DMS153 (cell line): ENCODE data around the gene KYNU.
"Not testable (repeated sequence)": the region's sequence is repeated elsewhere in the genome, so short reads cannot be mapped to it uniquely, and the experiment has no call there.

Experiments
- DNase-seq: peaks from one replicate; lab custom pipeline; 2025; lab: John Stamatoyannopoulos, UW

The KYNU gene

DNA sequence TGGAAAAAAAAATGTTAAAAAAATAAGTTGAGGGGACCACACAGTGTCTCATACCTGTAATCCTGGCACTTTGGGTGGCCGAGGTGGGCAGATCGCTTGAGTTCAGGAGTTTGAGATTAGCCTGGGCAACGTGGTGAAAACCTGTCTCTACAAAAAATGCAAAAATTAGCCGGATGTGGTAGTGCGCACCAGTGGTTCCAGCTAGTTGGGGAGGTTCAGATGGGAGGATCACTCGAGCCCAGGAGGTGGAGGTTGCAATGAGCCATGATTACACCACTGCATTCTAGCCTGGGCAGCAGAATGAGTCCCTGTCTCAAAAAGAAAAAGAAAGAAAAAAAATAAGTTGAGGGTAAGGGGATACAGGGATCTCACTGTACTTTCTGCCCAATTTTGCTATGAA lies 6.1 kb upstream of the KYNU start:
- DNase-seq = no peak

DNA sequence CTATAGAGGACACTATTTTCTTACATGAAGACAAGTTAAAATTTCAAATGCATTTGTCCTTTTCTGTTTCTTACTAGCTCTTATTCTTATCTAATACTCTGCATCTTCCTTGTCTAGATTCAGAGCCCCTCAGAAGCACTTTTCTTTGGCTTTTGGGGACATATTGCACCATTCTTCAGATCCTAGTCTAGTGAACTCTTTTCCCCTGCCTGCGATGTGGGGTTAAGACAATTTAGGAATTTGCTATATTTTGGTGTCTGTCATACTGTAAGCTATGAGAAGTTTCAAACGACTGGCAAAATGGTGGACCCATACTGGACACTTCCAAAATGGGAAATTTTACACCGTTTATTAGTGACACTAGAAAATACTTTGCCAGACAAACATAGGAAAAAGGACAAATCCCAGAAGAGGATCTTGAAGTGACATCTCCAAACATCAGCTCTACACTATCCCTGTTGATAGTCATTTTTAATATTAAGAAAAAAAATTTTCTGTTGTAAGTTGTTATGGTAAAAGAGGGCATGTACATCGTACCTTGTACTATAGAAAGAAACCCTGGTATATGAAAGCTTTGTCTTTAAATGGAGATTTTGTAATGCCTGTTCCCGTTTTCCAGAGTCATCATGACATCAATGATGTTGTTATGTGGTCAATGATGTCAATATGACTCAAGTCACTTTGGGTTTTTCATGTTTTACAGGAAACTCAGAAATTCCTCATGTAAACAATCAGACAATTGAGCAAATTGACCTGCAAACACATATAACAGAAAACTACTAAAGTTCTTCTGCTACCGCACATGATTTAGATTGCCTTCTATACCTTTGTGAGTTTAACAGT lies 4.4 kb upstream of the KYNU start:
- DNase-seq = no peak

DNA sequence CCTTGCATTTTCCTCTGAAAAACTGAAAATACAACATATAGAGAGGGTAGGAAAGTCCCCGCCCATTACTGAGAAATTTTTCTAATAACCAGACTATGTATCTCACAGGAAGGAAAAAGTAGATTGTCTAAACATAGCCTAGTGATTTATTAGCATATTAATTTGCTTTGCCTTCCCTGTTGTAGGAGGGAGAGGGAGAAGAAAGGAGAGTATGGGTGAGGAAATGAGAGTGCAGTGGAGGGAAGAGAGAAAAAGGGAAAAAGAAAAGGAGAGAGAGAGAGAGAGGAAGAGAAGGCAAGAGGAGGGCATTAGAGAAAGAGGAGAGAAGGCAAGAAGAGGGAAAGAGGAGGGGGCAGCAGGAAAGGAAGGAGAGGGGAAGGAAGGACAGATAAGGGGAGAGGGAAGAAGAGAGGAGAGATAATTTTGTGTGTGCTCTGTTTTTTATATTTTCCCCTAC lies 3.6 kb upstream of the KYNU start:
- no peak for DNase-seq

DNA sequence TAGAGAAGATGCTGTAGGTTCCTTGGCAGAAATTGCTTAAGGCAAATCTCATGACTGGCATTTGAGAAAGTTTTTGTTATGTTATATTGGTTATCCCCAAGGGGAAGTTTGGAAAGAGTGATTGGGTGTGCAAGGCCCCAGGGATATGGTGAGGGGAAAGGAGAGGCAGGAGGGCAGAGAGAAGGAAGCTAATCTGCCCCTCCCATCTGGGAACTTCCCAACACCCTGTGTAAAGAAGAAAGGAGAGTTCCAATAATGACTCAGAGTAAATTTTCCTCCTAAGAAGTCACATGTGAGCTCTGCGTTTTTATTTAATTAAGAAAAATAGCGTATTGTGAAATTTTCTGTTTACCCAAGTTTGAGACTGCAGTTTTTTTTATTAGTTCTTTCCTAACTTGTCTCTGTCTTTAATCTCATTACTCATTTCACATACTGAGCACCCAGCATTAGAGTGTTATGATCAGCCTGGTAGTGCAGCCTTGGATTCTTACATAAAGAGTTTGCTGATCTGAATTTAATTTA lies 3.1 kb upstream of the KYNU start:
- no peak for DNase-seq

DNA sequence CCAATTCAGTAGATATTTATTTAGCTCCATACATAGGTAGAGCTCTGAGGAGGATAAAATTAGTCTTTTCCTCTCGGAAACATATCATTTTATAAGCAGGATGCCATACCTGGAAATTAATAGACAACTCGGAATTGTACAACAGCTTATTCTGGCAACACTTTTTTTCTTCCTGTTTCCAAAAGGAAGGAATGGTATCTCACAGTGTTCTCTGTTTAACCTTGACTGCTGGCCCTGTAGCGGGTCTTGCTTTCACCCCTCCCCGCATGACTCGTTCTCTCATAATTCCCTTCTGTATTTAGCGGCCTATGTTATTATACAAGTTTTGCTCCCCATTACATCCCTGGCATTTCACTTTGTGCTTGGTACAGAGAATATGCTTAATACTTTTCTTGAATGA lies 2.5 kb upstream of the KYNU start:
- DNase-seq = no peak

DNA sequence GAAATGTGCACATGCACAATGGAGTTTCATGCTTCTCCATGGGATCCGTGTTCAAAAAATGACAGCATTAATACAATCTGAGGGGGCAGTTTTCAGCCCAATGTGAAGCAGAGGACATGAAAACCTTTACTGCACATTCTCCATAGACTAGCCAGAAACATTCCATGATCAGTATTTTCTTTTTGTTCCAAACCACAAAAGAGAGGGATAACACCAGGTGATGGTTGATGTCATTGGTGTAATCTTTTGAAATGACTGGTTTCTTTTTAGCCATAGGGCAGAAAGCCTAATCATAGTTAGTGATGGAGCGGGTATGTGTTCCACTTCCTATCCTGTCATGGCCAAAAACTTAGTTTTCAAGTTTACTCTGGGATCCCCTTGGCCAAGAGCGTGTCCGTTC lies 1.8 kb upstream of the KYNU start:
- no peak for DNase-seq

DNA sequence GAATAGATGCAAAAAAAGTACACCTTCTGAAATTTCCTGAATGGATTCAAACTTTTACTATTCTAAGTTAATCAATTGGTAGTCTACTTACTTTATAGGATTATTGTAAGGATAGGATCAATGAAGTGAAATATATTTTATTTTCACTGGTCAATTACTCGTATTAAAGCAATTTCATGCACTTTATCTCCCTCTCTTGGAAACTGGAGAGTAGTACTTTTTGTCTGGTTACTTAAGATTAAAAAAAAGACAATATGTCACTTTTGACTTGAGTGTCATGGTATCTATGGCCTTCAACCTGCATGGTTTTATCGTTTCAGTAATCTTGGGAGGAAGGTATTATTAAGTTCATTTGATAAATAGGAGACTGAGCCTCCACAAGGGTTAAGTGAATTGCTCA lies 1.0 kb upstream of the KYNU start:
- DNase-seq = no peak

DNA sequence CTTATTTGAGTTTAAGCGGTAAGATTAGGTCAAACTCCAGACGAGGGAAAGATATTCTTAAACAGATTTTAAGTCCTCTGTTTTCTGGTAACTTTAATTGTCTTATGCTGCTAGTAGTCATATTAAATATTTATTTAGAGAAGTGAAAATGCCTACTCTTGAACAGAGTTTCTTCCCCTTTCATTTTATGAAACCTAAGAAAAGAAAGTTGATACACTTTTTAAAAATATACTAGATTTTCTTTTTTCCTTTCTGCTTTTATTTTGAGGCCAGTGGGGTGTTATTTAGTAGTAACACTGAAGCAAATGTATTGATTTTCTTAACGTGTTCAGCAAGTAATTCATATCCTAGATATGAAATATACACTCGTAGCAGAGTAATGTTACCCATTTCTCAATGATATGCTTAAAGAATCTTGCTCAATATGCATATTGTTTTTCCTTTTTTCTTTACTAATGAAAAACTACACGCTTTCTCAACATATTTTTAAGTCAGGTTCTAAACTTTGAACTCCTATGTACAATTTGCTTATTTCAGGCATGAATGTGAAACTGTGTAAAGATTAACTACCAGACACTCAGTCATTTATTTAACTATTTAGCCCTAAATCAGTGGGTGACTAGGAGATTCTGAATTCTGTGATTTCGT lies 691 bp downstream of the KYNU start:
- no peak for DNase-seq

DNA sequence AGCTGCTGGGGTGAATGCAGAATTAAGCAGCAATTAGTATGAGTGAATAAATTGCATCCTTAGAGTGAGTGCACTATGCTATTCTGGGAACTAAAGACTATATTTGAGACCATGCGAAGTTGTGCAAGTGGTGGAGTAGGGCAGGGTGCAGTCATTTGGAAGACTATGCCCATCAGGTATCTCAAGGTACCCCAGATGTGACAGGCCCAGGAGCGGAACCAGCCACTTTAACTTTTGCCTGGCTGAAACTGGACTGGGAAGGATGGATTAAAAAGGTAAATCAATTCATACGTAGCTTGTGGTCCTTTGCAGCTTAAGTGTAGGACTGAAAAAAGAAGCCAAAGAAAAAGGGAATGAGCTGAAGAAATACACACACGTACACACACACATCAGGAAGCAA lies 1.7 kb downstream of the KYNU start:
- DNase-seq = no peak

DNA sequence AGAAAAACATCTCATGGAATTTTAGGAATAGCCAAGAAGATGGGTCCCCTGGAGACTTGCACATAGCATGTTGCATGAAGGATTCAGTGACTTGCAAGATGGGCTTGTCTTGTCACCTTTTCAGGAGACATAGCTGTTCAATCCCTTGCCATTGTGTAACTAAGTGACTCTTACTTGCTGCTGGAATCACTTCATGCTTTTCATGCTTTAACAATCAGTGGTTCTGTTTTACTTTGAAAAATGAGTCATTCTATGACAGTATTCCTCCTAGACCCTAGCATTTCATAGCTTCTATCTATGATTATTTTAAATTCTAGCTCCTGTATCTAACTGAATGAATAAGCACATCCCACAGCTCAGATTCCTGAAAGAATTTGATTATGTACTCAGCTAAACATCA lies 2.8 kb downstream of the KYNU start:
- DNase-seq = no peak

DNA sequence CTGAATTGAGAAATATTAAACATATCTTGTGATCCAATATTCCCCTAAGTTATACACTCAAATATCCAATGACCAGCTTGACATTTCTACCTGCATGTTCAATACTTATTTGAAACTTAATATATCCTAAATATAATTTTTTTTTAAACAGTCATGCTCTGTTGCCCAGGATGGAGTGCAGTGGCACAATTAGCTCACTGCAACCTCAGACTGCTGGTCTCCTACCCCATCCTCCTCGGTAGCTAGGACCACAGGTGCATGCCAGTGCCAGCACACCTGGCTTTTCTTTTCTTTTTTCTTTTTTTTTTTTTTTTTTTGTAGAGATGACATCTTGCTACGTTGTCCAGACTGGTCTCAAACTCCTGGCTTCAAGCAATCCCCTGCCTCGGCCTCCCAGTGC lies 4.2 kb downstream of the KYNU start:
- no peak for DNase-seq

DNA sequence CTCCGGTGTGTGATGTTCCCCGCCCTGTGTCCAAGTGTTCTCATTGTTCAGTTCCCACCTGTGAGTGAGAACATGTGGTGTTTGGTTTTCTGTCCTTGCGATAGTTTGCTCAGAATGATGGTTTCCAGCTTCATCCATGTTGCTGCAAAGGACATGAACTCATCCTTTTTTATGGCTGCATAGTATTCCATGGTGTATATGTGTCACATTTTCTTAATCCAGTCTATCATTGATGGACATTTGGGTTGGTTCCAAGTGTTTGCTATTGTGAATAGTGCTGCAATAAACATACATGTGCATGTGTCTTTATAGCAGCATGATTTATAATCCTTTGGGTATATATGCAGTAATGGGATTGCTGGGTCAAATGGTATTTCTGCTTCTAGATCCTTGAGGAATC lies 5.0 kb downstream of the KYNU start:
- DNase-seq = not testable (repeated sequence)

DNA sequence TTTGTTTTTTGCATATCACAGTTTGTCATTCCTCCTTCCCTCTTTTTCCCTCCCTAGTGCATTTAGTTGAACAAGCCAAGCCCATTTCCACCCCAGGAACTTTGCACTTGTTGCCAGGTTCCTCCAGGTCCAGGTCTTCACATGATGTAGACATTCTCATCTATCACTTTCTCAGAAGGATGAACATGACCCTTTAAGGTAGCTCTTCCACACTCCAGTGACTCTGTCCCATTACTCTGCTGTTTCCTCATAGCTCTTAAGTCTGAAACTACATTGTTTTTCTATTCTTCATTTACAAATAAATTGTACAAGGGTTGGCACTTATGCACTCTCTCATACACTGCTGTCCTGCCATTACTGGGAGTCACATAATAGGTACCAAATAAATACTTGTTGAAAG lies 6.1 kb downstream of the KYNU start:
- DNase-seq = no peak

DNA sequence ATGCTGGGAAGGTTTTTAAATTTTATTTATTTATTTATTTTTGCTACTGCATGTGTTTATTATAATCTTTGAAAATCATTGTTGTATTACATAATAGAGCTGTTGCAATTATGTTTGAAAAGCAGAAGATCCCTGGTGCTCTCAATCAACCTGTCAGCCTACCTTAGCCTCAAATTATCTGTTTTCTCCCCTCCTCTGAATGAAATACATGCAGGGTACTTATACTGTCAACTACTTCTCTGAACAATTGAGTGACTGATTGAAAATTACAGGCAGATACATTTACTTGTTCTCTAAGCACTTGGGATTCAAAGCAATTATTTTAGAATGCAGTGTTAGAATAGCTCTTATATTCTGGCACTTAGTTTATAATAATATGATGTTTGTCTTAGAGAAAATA lies 8.1 kb downstream of the KYNU start:
- DNase-seq = no peak

DNA sequence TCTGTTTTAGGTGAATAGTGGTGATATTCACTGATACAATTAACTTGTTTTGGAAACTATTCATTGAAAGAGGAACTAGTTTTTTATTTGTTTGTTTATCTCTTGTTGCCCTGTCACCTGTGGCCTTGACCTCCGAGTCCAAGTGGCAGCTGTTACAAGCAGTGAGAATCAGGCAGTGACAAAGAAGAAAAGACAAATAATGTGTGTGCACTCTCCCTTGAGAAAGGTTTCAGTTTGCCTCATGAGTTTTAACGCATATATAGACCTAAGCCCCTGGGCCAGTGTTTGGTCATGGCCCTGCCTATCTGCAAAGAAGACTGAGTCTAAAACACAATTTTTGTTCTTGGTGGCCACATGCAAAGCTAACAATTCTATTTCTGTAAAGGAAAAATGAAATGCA lies 15.3 kb downstream of the KYNU start:
- DNase-seq = no peak

DNA sequence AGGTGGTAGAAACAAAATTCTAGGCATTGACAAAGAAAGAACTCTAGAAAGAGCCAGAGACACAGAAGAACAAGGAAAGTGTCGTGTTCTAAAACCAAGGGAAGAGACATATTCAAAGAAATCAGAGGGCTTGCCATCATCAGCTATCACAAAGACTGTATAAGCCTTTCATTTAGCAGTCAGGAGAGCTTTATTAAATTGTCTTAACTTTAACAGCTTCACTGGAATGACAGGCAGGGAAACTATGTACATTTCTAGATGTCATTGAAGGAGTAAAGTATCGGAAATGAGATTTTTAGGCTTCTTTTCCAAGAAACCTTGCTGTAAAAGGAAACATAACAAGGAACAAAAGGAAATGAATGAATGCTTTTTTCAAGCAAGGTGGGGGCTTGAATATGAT lies 15.8 kb downstream of the KYNU start:
- no peak for DNase-seq

DNA sequence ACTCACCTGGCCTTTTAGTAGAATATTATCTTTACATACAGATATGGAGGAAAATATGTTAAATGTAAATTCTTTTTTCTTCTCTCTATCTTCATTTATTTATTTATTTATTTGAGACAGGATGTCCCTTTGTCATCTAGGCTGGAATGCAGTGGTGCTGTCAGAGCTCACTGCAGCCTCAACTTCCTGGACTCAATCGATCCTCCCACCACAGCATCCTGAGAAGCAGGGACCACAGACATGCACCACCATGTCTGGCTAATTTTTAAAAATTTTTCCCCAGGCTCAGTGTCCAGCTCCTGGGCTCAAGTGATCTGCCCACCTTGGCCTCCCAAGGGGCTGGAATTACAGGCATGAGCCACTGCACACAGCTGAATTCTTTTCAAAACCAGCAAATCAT lies 20.3 kb downstream of the KYNU start:
- DNase-seq = no peak

DNA sequence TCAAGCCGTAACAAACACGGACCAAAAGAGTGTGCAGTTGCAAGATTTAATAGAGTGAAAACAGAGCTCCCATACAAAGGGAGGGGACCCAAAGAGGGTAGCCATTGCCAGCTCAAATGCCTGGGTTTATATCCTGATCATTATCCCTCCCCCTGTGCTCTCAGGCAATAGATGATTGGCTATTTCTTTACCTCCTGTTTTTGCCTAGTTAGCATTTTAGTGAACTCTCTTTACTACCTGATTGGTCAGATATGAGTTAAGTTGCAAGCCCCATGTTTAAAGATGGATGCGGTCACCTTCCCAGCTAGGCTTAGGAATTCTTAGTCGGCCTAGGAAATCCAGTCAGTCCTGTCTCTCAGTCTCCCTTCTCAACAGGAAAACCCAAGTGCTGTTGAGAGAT lies 22.9 kb downstream of the KYNU start:
- not testable (repeated sequence) for DNase-seq

DNA sequence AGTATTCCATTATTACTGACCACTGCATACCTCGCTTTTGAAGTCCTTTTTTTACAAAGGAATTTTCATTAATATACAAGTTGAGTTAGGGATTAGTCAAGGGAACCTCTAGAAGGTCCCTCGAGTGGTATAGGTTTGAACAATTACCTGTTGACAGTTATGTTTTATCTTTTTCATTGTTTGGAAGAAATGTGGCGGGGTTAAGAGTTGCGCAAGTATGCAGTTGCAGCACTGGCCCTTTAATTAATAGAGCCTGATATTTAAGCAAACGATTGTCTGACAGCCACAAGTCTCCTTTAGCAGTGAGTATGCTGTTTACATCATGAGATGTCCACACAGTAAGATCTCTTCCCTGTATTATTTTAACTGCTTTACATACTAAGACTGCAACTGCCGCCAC lies 24.3 kb downstream of the KYNU start:
- DNase-seq = no peak

DNA sequence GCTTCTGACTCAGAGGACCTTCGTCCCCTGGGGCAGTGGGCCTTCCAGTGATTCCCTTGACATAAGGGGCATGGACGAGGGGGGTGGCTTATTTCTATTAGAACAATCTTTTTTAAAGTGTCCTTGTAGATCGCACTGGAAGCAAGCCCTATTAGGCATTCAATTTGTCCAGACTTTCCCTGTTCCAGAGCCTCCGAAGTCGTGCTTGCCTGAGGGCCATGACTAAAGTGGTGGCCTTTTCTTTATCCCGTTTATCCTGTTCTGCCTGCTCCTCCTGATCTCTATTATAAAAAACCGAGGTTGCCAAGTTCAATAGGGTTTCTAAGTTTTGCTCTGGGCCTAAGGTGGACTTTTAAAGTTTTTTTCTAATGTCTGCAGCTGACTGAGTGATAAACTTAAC lies 26.3 kb downstream of the KYNU start:
- DNase-seq = not testable (repeated sequence)

DNA sequence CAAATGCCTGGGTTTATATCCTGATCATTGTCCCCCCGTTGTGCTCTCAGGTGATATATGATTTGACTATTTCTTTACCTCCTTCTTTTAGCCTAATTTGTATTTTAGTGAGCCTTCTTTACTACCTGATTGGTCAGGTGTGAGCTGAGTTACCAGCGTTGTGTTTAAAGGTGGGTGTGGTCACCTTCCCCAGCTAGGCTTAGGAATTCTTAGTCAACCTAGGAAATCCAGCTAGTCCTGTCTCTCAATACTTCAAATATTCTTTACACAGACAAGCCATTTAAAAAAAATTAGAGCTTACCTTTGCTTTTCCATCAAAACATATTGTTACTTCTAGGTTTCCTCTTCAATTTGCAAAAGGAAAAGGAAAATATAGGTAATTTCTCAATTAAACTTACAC lies 30.2 kb downstream of the KYNU start:
- no peak for DNase-seq

DNA sequence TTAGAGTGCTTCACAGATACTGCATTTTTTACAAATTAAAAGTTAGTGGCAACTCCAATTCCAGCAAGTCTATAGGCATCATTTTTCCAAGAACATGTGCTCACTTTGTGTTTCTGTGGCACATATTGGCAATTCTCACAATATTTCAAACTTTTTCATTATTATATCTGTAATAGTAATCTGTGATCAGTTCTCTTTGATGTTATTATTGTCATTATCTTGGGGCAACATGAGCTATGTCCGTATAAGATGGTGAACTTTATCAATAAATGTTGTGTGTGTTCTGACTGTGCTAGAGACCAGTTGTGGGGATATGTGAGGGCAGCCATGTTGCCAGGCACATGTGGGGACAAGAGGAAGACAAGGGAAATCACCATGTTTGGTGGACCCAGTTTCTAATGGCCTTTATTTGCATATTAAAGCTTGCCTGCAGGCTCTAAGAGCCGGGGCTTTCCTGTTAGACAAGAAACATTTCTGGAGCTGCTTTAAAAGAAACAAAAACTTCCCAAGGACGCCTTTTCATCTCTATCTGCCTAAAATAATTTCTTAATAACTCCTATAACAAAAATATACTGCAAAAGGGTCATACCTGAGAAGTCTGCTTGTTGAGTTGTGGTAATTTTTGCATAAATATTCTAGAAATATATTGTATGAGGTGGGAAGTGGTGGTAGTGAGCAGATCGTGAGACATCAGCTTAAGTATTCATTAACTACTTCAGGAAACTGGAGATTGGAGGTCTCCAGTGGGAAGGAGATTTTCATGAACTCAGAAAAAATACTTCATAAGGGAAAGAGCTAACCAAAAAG lies 37.2 kb downstream of the KYNU start:
- no peak for DNase-seq

DNA sequence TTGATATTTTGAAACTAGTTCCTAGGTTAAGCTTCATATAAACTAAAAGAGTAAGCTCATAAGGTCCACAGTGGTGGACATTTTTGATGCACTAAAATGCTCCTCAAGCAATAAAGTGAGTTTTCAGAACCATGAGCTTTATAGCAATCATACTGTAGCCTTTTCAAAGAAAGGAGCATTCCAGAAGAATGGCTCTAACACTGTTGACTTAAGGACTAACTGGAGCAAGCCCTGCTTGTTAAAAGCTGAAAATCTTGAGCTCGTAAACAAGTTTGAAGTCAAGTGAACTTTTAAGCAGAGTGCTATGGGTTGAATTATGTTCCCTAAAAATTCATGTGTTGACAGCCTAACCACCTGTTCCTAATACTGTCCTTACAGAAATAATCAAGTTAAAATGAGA lies 38.0 kb downstream of the KYNU start:
- no peak for DNase-seq
